ENCODE measurements around the gene ZBTB4. TPM values are rescaled to one million over a fixed set of nuclear protein-coding genes. Genes with fewer than 3 reads are reported as not detected.

The ZBTB4 gene, protein sequence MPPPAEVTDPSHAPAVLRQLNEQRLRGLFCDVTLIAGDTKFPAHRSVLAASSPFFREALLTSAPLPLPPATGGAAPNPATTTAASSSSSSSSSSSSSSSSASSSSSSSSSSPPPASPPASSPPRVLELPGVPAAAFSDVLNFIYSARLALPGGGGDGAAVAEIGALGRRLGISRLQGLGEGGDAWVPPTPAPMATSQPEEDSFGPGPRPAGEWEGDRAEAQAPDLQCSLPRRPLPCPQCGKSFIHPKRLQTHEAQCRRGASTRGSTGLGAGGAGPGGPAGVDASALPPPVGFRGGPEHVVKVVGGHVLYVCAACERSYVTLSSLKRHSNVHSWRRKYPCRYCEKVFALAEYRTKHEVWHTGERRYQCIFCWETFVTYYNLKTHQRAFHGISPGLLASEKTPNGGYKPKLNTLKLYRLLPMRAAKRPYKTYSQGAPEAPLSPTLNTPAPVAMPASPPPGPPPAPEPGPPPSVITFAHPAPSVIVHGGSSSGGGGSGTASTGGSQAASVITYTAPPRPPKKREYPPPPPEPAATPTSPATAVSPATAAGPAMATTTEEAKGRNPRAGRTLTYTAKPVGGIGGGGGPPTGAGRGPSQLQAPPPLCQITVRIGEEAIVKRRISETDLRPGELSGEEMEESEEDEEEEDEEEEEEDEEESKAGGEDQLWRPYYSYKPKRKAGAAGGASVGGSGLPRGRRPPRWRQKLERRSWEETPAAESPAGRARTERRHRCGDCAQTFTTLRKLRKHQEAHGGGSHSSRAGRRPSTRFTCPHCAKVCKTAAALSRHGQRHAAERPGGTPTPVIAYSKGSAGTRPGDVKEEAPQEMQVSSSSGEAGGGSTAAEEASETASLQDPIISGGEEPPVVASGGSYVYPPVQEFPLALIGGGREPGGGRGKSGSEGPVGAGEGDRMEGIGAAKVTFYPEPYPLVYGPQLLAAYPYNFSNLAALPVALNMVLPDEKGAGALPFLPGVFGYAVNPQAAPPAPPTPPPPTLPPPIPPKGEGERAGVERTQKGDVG
- polyA plus RNA-seq (2013, experiment 1 of 2) = 12.7 TPM
- 12.7 TPM for polyA plus RNA-seq (2013, experiment 2 of 2)

DNA sequence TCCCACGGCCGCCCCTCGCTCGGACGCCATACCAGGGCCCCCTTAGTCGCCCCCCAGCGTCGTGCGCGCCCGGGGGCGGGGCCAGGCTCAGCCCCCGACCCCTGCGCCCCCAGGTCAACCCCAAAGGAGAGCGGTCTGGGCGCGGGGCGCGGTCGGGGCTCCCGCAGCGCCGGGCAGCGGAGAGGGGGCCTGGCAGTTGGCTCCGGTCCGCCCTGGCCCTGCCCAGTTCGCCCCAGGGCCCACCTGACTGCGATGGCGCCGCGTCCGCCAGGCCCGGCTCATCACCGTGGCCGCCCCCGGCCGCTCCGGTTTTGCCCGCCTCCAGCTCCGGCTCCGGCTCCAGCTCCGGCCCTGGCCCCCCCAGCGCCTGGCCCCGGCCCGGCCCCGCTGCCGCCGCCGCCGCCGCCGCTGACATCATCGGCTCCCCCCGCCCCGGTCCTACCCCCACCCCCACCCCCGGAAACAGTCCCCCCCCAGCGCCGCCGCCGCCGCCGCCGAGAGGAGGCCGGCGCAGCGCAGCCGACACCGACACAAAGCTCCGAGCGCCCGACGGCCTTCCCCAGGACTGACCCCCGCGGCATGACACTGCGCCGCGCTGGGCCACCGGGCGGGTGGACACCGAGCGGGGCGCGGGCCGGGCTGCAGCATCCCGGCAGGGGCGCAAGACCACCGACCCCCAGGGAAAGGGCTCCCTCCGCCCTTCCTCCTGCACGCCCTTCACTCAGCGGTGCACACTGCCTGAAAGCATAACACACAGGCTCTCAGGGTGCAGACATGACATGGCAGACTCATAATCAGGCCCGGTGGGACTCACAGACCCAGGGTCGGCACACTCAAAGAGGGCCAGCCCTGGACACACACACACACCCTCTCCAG lies at the start of gene ZBTB4:
TSS of gene ZBTB4 (minus strand) at position 419 of the 876 bp plus-strand sequence. CDS start 12,830 bp downstream, outside the sequence.
- Histone ChIP-seq H3K4ac (ENCODE audit: low read length) (peak within 1 kb of the TSS; percentile 90), H2BK5ac (ENCODE audit: low read length) (peak within 1 kb of the TSS; percentile 3), H3K36me3 (replicated peaks in 1 of 2; ENCODE audit: control insufficient read depth in 2 of 2, insufficient read depth in 2 of 2, low read length in 2 of 2) (peaks cover 0 to 3% of the 10 kb centered on the region in 2 donors), H4K8ac (ENCODE audit: low read depth, low read length) (peak within 1 kb of the TSS; percentile 97), H3K4me1 (ENCODE audit: control insufficient read depth in 2 of 2, insufficient read depth in 1 of 2, low read depth in 1 of 2, low read length in 2 of 2) (peaks cover 26 to 28% of the 10 kb centered on the region in 2 donors), H3K23ac (ENCODE audit: low read depth, low read length, poor library complexity) (peak within 1 kb of the TSS; percentile 94), H2AK5ac (ENCODE audit: low read depth, low read length) (peak within 1 kb of the TSS; percentile 99), H3K9ac (ENCODE audit: low read depth, low read length, poor library complexity) (peak within 1 kb of the TSS; percentile 99), H3K14ac (ENCODE audit: low read length) (peak within 1 kb of the TSS; percentile 94), H3K27me3 (ENCODE audit: control insufficient read depth in 3 of 3, insufficient read depth in 3 of 3, low read depth in 1 of 3, low read length in 3 of 3) (no peaks in the 10 kb centered on the region), H3K4me2 (ENCODE audit: insufficient read depth, low read length, poor library complexity, severe bottlenecking) (peak within 1 kb of the TSS; percentile 77), H2AFZ (ENCODE audit: low read length) (peak within 1 kb of the TSS; percentile 88), H2BK15ac (ENCODE audit: low read length) (peak within 1 kb of the TSS; percentile 72), H3K9me3 (replicated peaks in 1 of 2; ENCODE audit: control insufficient read depth in 2 of 2, insufficient read depth in 1 of 2, low read depth in 1 of 2, low read length in 2 of 2) (no peaks in the 10 kb centered on the region), H4K91ac (ENCODE audit: low read depth, low read length, poor library complexity) (peak within 1 kb of the TSS; percentile 92), H3K79me1 (ENCODE audit: low read depth, low read length) (peaks cover 13% of the 10 kb centered on the region), H3K4me3 (ENCODE audit: low read length in 2 of 2) (peak within 1 kb of the TSS; percentile 92 to 93), H2BK120ac (ENCODE audit: low read depth, low read length) (peak within 1 kb of the TSS; percentile 13), H2BK12ac (ENCODE audit: low read length) (no peak within 1 kb of the TSS), H3K18ac (ENCODE audit: low read length) (peak within 1 kb of the TSS; percentile 99), H3K27ac (replicated peaks; ENCODE audit: low read length) (peak within 1 kb of the TSS; percentile 65)
- no CpG with 5 or more reads among the region's 92 CpGs for WGBS, 2 donors (ENCODE audit: extremely low coverage in 2 of 2, insufficient read length in 2 of 2, insufficient replicate concordance in 1 of 2)
- peak; percentile 44 for DNase-seq (ENCODE audit: low spot score)

DNA sequence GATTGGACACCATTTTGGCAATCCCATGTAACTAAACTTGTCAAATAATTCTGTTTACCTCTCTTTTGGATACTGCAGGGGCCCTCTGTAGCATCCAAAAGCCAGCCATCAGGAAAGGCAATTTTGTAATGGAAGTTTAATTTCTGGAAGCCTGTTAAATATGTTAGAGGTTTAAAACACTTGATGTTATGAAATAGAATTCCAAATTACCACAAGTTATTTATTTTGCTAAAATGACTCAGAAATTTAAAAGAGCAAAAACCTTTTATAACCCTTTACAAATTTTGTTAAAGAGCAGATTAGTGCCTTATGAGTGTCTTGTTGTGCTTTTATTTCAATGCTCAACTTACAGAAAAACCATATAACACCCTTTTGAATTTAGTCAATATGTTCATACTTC lies 49.4 kb upstream of the ZBTB4 start:
- no peak overlapping the region for H4K8ac ChIP-seq (ENCODE audit: low read depth, low read length)
- H2BK12ac ChIP-seq (ENCODE audit: low read length) = no peak overlapping the region
- H3K14ac ChIP-seq (ENCODE audit: low read length) = no peak overlapping the region
- no peak overlapping the region for H2AFZ ChIP-seq (ENCODE audit: low read length)
- no peak overlapping the region for H2AK5ac ChIP-seq (ENCODE audit: low read depth, low read length)
- no peak for DNase-seq (ENCODE audit: low spot score)
- H3K18ac ChIP-seq (ENCODE audit: low read length) = no peak overlapping the region
- no peaks in the 10 kb centered on the region for H3K79me1 ChIP-seq (ENCODE audit: low read depth, low read length)
- no peak overlapping the region for H4K91ac ChIP-seq (ENCODE audit: low read depth, low read length, poor library complexity)
- no peak overlapping the region for H3K4ac ChIP-seq (ENCODE audit: low read length)
- no peaks in the 10 kb centered on the region for H3K9me3 ChIP-seq (replicated peaks in 1 of 2; ENCODE audit: control insufficient read depth in 2 of 2, insufficient read depth in 1 of 2, low read depth in 1 of 2, low read length in 2 of 2)
- no peaks in the 10 kb centered on the region for H3K27me3 ChIP-seq (ENCODE audit: control insufficient read depth in 3 of 3, insufficient read depth in 3 of 3, low read depth in 1 of 3, low read length in 3 of 3)
- no peak overlapping the region for H2BK120ac ChIP-seq (ENCODE audit: low read depth, low read length)
- H3K9ac ChIP-seq (ENCODE audit: low read depth, low read length, poor library complexity) = no peak overlapping the region
- H2BK5ac ChIP-seq (ENCODE audit: low read length) = no peak overlapping the region
- H3K27ac ChIP-seq (replicated peaks; ENCODE audit: low read length) = no peak overlapping the region
- H3K4me2 ChIP-seq (ENCODE audit: insufficient read depth, low read length, poor library complexity, severe bottlenecking) = no peak overlapping the region
- H3K4me1 ChIP-seq (ENCODE audit: control insufficient read depth in 2 of 2, insufficient read depth in 1 of 2, low read depth in 1 of 2, low read length in 2 of 2) = no peaks in the 10 kb centered on the region
- H3K36me3 ChIP-seq (replicated peaks in 1 of 2; ENCODE audit: control insufficient read depth in 2 of 2, insufficient read depth in 2 of 2, low read length in 2 of 2) = no peaks in the 10 kb centered on the region
- no peak overlapping the region for H3K23ac ChIP-seq (ENCODE audit: low read depth, low read length, poor library complexity)
- H3K4me3 ChIP-seq (ENCODE audit: low read length in 2 of 2) = no peak overlapping the region
- no peak overlapping the region for H2BK15ac ChIP-seq (ENCODE audit: low read length)

DNA sequence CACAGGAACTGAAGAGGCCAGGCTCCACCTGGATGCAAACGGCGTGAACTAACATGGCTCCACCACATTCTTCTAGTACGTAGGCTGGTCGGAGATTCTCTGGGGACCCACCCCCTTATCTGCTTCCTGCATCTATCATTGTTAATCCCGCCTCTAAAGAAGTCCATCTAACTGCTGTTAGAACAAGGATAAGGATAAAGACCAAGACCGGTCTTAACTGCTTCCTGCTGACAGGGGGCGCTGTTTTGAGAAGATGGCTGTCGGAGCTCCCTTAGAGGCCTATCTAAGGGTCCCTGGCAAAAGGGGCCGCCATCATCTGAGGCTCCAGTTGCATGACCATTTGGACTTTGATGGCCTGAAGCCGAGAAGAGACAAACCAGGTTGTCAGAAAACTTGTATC lies 43.6 kb upstream of the ZBTB4 start:
- Histone ChIP-seq H3K9ac (ENCODE audit: low read depth, low read length, poor library complexity) (no peak overlapping the region), H2BK15ac (ENCODE audit: low read length) (no peak overlapping the region), H2AK5ac (ENCODE audit: low read depth, low read length) (no peak overlapping the region), H3K4me1 (ENCODE audit: control insufficient read depth in 2 of 2, insufficient read depth in 1 of 2, low read depth in 1 of 2, low read length in 2 of 2) (no peaks in the 10 kb centered on the region), H3K4me2 (ENCODE audit: insufficient read depth, low read length, poor library complexity, severe bottlenecking) (no peak overlapping the region), H3K4me3 (ENCODE audit: low read length in 2 of 2) (no peak overlapping the region), H2BK12ac (ENCODE audit: low read length) (no peak overlapping the region), H3K27ac (replicated peaks; ENCODE audit: low read length) (no peak overlapping the region), H2BK120ac (ENCODE audit: low read depth, low read length) (no peak overlapping the region), H3K23ac (ENCODE audit: low read depth, low read length, poor library complexity) (no peak overlapping the region), H3K79me1 (ENCODE audit: low read depth, low read length) (peaks cover 2% of the 10 kb centered on the region), H4K8ac (ENCODE audit: low read depth, low read length) (no peak overlapping the region), H3K36me3 (replicated peaks in 1 of 2; ENCODE audit: control insufficient read depth in 2 of 2, insufficient read depth in 2 of 2, low read length in 2 of 2) (no peaks in the 10 kb centered on the region), H3K27me3 (ENCODE audit: control insufficient read depth in 3 of 3, insufficient read depth in 3 of 3, low read depth in 1 of 3, low read length in 3 of 3) (no peaks in the 10 kb centered on the region), H3K14ac (ENCODE audit: low read length) (no peak overlapping the region), H3K18ac (ENCODE audit: low read length) (no peak overlapping the region), H3K9me3 (replicated peaks in 1 of 2; ENCODE audit: control insufficient read depth in 2 of 2, insufficient read depth in 1 of 2, low read depth in 1 of 2, low read length in 2 of 2) (no peaks in the 10 kb centered on the region), H4K91ac (ENCODE audit: low read depth, low read length, poor library complexity) (no peak overlapping the region), H3K4ac (ENCODE audit: low read length) (no peak overlapping the region), H2AFZ (ENCODE audit: low read length) (no peak overlapping the region), H2BK5ac (ENCODE audit: low read length) (no peak overlapping the region)
- no peak for DNase-seq (ENCODE audit: low spot score)
- WGBS, 2 donors (ENCODE audit: extremely low coverage in 2 of 2, insufficient read length in 2 of 2, insufficient replicate concordance in 1 of 2) = no CpG with 5 or more reads among the region's 10 CpGs
